ENCODE results near the gene DIMT1.
A peak's percentile ranks its signal among the peaks of the same experiment; 100 is the strongest.

The DIMT1 gene

DNA sequence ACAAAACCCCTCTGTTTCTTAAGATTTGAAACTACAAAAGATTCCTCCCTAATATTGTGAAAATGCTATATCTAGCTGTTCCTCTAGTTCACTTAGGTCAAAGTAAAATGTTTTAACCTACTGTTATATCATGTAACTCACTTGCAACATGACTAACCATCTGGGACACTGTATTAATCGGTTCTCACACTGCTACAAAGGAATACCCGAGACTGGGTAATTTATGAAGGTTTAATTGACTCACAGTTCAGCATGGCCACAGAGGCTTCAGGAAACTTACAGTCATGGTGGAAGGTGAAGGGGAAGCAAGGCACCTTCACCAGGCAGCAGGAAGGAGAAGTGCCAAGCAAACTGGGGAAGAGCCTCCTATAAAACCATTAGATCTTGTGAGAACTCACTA lies 34.7 kb downstream of the DIMT1 start:
- DNase-seq (ENCODE audit: low spot score) = no peak

DNA sequence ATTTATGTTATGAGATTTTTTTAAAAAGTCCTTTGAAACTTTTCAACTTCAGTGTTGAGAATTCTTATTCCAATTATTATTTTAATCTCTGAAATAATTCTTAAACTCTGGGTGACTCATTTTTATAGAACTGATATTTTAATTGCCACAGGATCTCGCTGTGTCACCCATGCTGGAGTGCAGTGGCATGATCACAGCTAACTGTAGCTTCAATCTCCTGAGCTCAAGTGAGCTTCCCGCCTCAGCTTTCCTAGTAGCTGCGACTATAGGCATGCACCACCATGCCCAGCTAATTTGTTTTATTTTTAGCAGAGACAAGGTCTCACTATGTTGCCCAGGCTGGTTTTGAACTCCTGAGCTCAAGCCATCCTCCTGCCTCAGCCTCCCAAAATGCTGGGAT lies 41.0 kb downstream of the DIMT1 start:
- DNase-seq (ENCODE audit: low spot score) = no peak

GRCh38 chr5:62354028-62354874 lies 49.5 kb downstream of the DIMT1 start:
- DNase-seq (ENCODE audit: low spot score) = peak; percentile 26

DNA sequence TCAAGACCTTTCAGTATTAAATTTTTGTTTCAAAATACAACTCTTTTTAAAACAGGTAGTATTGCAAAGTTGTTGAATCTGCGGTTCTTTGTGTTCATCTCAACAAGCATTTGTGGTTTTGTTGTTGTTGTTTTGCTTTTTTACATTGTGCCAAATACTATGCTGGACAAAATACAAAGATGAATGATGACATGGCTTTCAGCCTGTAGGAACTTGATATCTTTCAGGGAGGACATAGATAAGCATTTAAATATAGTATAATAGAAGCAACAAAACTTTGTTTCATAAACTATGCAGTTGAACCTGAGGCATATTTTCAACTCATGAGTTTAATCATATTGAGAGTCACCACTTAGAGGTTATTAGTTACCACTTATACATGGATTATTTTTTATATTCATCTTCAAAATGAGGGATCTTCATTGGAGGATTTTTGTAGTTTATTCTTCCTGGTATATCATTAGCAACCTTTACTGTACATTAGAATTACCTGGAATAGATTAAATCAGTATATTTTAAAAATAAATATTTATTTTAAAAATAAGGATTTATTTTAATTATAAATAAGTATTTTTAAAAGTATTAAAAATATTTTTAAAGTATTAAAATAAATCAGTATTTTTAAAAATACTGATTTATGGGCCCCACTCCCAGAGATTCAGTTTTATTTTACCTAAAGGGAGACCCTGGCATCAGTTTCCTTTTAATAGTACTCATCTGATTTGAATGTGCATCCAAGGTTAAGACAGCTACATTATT lies 54.8 kb downstream of the DIMT1 start:
- no peak for DNase-seq (ENCODE audit: low spot score)

- no peak for DNase-seq (ENCODE audit: low spot score)
Observed at GRCh38 chr5:62347928-62348327, 55.8 kb downstream of the DIMT1 start.

DNA sequence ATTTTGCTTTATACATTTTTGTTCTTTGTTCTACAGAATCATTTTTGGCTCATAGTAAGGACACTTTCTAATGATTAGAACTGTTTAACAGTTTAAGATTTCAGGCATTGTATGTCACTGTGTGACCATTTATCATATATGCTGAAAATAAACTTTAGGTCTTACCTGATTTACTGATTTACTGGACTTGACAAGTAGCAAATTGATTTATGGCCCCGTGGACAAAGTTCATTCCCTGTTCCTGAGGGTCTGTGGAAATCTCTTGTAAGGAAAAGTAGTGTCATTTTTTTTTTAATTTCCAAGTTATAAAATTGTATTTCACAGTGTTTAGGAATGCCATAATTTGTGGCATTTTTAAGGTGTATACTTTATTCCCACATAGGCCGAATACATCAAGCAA lies 57.0 kb downstream of the DIMT1 start:
- no peak for DNase-seq (ENCODE audit: low spot score)

DNA sequence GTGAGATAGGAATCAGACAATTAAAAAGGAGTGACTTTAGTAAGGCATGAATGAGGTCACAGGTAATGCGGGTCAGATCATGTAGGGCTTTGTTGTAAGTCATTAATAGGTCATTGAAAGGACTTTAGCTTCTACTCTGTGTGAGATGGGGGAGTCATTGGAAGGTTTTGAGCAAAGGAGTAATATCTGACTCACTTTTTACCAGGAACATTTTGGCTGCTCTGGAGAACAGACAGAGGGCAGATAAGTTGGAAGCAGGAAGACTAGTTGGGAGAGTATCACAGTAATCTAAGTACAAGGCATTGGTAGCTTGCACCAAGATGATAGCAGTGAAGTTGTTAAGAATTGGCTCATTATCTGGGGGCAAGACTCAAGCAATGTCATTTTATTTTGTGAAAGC lies 60.3 kb downstream of the DIMT1 start:
- no peak for DNase-seq (ENCODE audit: low spot score)

GRCh38 chr5:62342476-62342837 lies 61.2 kb downstream of the DIMT1 start:
- DNase-seq (ENCODE audit: low spot score) = no peak

DNA sequence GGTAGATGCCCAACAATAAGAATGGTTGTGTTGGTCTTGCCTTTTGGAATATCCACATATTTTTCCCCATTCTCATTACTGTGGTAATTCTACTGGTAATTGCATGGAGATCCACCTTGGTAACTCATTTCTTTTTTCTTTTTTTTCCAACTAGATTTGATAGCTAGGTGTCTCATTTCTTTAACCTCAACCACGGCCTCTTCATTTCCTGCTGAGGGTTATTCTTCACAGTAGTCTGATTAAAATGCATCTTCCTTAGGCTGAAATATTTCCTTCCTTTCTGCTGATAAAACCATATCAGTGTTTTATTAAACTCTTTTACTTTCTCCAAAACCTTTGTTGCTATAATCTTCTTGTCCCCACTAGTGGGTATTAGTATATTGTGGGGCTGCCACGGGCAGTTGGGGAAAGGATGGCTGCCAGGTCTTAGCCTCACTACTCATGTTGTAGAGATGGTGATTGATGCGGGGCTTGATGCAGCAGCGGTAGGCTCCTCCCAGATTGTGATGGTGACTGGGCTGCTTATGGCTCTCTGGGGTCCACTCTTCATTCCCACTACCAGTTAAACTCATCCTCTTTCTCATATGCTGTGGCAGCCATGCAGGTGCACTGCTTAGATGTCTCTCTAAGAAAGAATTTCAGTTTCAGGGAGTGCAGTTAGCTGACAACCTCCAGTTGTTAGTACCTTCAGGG lies 61.8 kb downstream of the DIMT1 start:
- DNase-seq (ENCODE audit: low spot score) = no peak

DNA sequence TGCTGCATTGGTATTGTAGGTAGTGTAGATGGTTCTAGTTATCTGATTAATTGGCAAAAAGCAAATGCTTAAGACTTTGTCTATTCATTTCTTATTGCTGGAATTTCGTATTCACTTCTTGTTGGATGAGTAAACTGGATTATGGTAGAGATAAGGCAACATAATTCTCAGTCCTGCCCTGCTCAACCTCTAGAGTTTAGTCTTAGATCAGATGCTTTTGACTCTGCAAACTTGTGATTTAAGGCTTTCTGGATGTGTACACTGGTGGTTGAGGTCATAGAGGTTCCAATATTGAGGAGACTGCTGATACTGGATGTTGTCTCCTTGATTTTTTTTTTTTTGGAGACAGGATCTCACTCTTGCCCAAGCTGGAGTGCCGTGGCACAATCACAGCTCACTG lies 62.7 kb downstream of the DIMT1 start:
- no peak for DNase-seq (ENCODE audit: low spot score)

DNA sequence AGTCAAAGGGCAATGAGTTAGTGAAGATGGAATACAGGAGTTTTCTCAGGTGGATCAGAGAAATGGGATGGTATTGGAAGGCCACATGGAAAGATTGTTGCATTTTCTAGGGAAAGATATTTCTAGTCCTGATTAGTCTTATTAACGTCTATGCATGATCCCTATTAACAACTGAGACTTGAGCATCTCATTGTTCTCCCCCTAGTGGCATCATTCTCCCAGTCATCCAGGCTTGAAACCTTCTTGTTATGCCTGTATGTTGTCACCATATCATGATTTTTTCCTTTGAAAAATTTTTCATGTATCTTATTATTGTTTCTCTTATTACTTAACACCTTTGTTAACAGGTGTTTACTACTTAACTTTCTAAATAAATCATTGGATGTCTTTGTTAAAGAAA lies 63.3 kb downstream of the DIMT1 start:
- DNase-seq (ENCODE audit: low spot score) = no peak

All from COLO829 (cell line).